SK-N-SH (cell line): ENCODE data around the gene NTS. TPM values are rescaled to one million over a fixed set of nuclear protein-coding genes. Genes with fewer than 3 reads are reported as not detected.

Experiments
- CTCF ChIA-PET: fragments of 300-600, 350-600 bp; formaldehyde crosslinking; extraction: SDS; loops from one replicate; lab custom pipeline; 2021; lab: Yijun Ruan, JAX
- POLR2A ChIA-PET: fragments of 350-600 bp; sonication (Branson Sonifier 250); formaldehyde crosslinking; extraction: SDS; loops from one replicate; lab custom pipeline; 2020; ENCODE audit warnings: antibody characterized with exemption, inconsistent platforms; lab: Yijun Ruan, JAX
- DNase-seq: peaks from one replicate; pipeline ENCODE4 v3.0.0; 2012
- H2AFZ ChIP-seq: fragments of 200-600 bp; sonication (generic); 2 replicates; pipeline ENCODE4 v1.8.1; 2016; ENCODE audit warnings: antibody characterized with exemption, mild to moderate bottlenecking, low read depth
- H3F3A ChIP-seq: fragments of 200-600 bp; sonication (generic); replicated peaks from 2 replicates; pipeline ENCODE3; 2016; ENCODE audit warnings: antibody characterized with exemption, mild to moderate bottlenecking; ENCODE audit not compliant: insufficient read depth
- H3K27ac ChIP-seq, 2 experiments: fragments of 200-500 bp in 1 of 2; fragments of 200-600 bp in 1 of 2; sonication (Bioruptor generic) in 1 of 2; sonication (generic), shearing (Covaris generic) in 1 of 2; 2 replicates each; pipeline versions ENCODE4 v1.5.1 to v1.6.1; 2014 to 2016; ENCODE audit warnings: low read depth in 2 of 2, inconsistent platforms in 1 of 2, low read length in 1 of 2, mild to moderate bottlenecking in 1 of 2, mixed read lengths in 1 of 2
- H3K27me3 ChIP-seq: fragments of 200-600 bp; sonication (generic), shearing (Covaris generic); 2 replicates; pipeline ENCODE4 v1.6.1; 2016; ENCODE audit warnings: mixed run types; ENCODE audit not compliant: insufficient read depth
- H3K36me3 ChIP-seq, 2 experiments: fragments of 200-500 bp in 1 of 2; fragments of 200-600 bp in 1 of 2; sonication (Bioruptor generic) in 1 of 2; sonication (generic) in 1 of 2; replicated peaks in 1 of 2; 2 replicates each; pipeline versions ENCODE3 to v1.5.1; 2014 to 2016; ENCODE audit warnings: low read length in 1 of 2, mild to moderate bottlenecking in 1 of 2; ENCODE audit not compliant: insufficient read depth in 2 of 2, control insufficient read depth in 1 of 2
- H3K4me1 ChIP-seq, 2 experiments: fragments of 200-500 bp in 1 of 2; fragments of 200-600 bp in 1 of 2; sonication (Bioruptor generic) in 1 of 2; sonication (generic), shearing (Covaris generic) in 1 of 2; 2 replicates each; pipeline versions ENCODE4 v1.5.1 to v1.6.1; 2014 to 2016; ENCODE audit warnings: low read depth in 1 of 2, low read length in 1 of 2, mixed run types in 1 of 2; ENCODE audit not compliant: insufficient read depth in 2 of 2, control insufficient read depth in 1 of 2
- H3K4me2 ChIP-seq: fragments of 200-600 bp; sonication (generic), shearing (Covaris generic); 2 replicates; pipeline ENCODE4 v1.6.1; 2017; ENCODE audit warnings: mixed run types
- H3K4me3 ChIP-seq, 2 experiments: fragments of 200-500 bp in 1 of 2; fragments of 200-600 bp in 1 of 2; sonication (Bioruptor generic) in 1 of 2; sonication (generic), shearing (Covaris generic) in 1 of 2; 2 replicates each; pipeline versions ENCODE4 v1.5.1 to v1.8.1; 2014 to 2016; ENCODE audit warnings: low read depth in 2 of 2, inconsistent platforms in 1 of 2, low read length in 1 of 2, mild to moderate bottlenecking in 1 of 2, mixed read lengths in 1 of 2, moderate library complexity in 1 of 2
- H3K79me2 ChIP-seq: fragments of 200-600 bp; sonication (generic); 2 replicates; pipeline ENCODE4 v1.8.1; 2017; ENCODE audit warnings: mild to moderate bottlenecking; ENCODE audit not compliant: insufficient read depth
- H3K9ac ChIP-seq: fragments of 200-600 bp; sonication (generic); 2 replicates; pipeline ENCODE4 v1.6.1; 2017; ENCODE audit warnings: mixed run types
- H3K9me2 ChIP-seq: fragments of 200-600 bp; sonication (generic); 2 replicates; pipeline ENCODE4 v1.6.1; 2017; ENCODE audit warnings: mixed run types
- H3K9me3 ChIP-seq: fragments of 200-600 bp; sonication (generic); 2 replicates; pipeline ENCODE4 v1.6.1; 2017; ENCODE audit warnings: mixed run types, mild to moderate bottlenecking, moderate library complexity
- H4K20me1 ChIP-seq: fragments of 200-600 bp; sonication (generic); 2 replicates; pipeline ENCODE4 v1.6.1; 2017; ENCODE audit warnings: mild to moderate bottlenecking, mixed run types; ENCODE audit not compliant: insufficient read depth
- CHD2 ChIP-seq: fragments of 150-350 bp; IDR thresholded peaks from 2 replicates; pipeline ENCODE4 v1.6.1; 2018; ENCODE audit warnings: low read length; ENCODE audit not compliant: partially characterized antibody
- ELF1 ChIP-seq: IDR thresholded peaks from 2 replicates; pipeline ENCODE4 v1.4.0; 2012
- EP300 ChIP-seq, 2 experiments: IDR thresholded peaks; 2 replicates each; pipeline versions ENCODE4 v1.4.0 to v1.6.1; 2012; ENCODE audit warnings: borderline replicate concordance in 1 of 2, low read depth in 1 of 2, low read length in 1 of 2
- EZH2phosphoT487 ChIP-seq: fragments of 200-600 bp; sonication (generic); IDR thresholded peaks from 2 replicates; pipeline ENCODE4 v1.6.1; 2017; ENCODE audit warnings: low read depth, mixed run types, mild to moderate bottlenecking, antibody characterized with exemption, moderate library complexity, borderline replicate concordance
- FOSL2 ChIP-seq: IDR thresholded peaks from 2 replicates; pipeline ENCODE4 v1.4.0; 2012; ENCODE audit warnings: low read depth, mild to moderate bottlenecking, moderate library complexity, borderline replicate concordance
- GABPA ChIP-seq: IDR thresholded peaks from 2 replicates; pipeline ENCODE4 v1.4.0; 2012; ENCODE audit warnings: low read depth, mild to moderate bottlenecking
- GATA2 ChIP-seq: sonication (generic); formaldehyde crosslinking; IDR thresholded peaks from 2 replicates; pipeline ENCODE4 v1.5.0; 2020; ENCODE audit warnings: mild to moderate bottlenecking, missing genetic modification reagents
- MEF2A ChIP-seq: IDR thresholded peaks from 2 replicates; pipeline ENCODE4 v1.4.0; 2012; ENCODE audit warnings: low read depth, borderline replicate concordance
- NFIC ChIP-seq: IDR thresholded peaks from 2 replicates; pipeline ENCODE4 v1.4.0; 2012; ENCODE audit warnings: borderline replicate concordance
- RFX5 ChIP-seq: IDR thresholded peaks from 2 replicates; pipeline ENCODE4 v1.6.1; 2012; ENCODE audit warnings: mild to moderate bottlenecking, improper control_type of control experiment, low read length
- RXRA ChIP-seq: IDR thresholded peaks from 2 replicates; pipeline ENCODE4 v1.4.0; 2012; ENCODE audit warnings: low read depth, mild to moderate bottlenecking, borderline replicate concordance
- TCF12 ChIP-seq: IDR thresholded peaks from 2 replicates; pipeline ENCODE4 v1.4.0; 2012
- TEAD4 ChIP-seq: IDR thresholded peaks from 2 replicates; pipeline ENCODE4 v1.4.0; 2012; ENCODE audit warnings: mild to moderate bottlenecking, borderline replicate concordance; ENCODE audit not compliant: insufficient read depth
- WGBS: methylation state at CpG from one replicate; pipeline ENCODE4 v1.1.6; 2017; ENCODE audit warnings: low lambda C conversion rate; 5-methylcytosine and 5-hydroxymethylcytosine counted together
- polyA plus RNA-seq, 3 experiments: library from polyadenylated mRNA; depleted of rRNA; stranded (reverse); fragments of >200 nt; gene quantifications; 2 replicates each; pipeline ENCODE4 v1.2.3, GENCODE V29; 2012
- TF ChIP-seq, protein P1 (sequence below): IDR thresholded peaks from 2 replicates; pipeline ENCODE4 v1.4.0; 2012; ENCODE audit warnings: low read depth
- TF ChIP-seq, protein P2 (sequence below): fragments of 200-600 bp; sonication (generic); IDR thresholded peaks from 2 replicates; pipeline ENCODE4 v1.6.1; 2017; ENCODE audit warnings: antibody characterized with exemption, mild to moderate bottlenecking, moderate library complexity
- TF ChIP-seq, protein P3 (sequence below): IDR thresholded peaks from 2 replicates; pipeline ENCODE4 v1.6.1; 2012; ENCODE audit warnings: mild to moderate bottlenecking, low read depth, low read length, moderate library complexity

NTS gene
- polyA plus RNA-seq, 1 of the 3 experiments (the other 2 are of a cell fraction) = 31.2 TPM

DNA sequence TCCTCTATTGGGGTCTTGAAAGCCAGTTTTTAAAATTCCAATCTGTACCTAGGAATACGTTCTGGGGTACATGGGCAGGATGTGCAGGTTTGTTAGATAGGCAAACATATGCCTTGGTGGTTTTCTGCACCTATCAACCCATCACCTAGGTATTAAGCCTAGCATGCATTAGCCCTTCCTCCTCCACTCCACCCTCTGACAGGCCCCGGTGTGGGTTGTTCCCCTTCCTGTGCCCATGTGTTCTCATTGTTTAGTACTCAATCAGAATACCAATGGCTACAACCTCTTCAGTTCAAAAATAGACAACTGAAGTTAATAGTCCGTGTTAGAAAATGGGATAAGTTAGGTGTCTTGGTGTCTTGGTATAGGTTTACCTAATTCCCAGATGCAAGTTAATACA lies 3.4 kb downstream of the NTS start:
- Histone ChIP-seq H3K36me3 (no peaks in the 10 kb centered on the region), H2AFZ (no peak overlapping the region), H3K27me3 (no peaks in the 10 kb centered on the region; the same call in 1 of the 2 replicates), H3K9ac (no peak overlapping the region), H3K4me2 (no peak overlapping the region), H3K4me1 (no peaks in the 10 kb centered on the region), H3K4me3 (no peak overlapping the region), H3K9me2 (no peaks in the 10 kb centered on the region), H3K9me3 (no peaks in the 10 kb centered on the region), H3K27ac (no peak overlapping the region), H3K79me2 (no peaks in the 10 kb centered on the region), H3F3A (no peaks in the 10 kb centered on the region), H4K20me1 (no peaks in the 10 kb centered on the region)
- no peak for DNase-seq
- WGBS = 48% methylated on average over 3 of the region's 3 CpGs
- TF ChIP-seq, protein P1, sequence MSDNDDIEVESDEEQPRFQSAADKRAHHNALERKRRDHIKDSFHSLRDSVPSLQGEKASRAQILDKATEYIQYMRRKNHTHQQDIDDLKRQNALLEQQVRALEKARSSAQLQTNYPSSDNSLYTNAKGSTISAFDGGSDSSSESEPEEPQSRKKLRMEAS = no peak
- TF ChIP-seq GABPA (no peak), MEF2A (no peak), TEAD4 (no peak), RFX5 (no peak), EZH2phosphoT487 (no peak), NFIC (no peak), FOSL2 (no peak), EP300 (IDR thresholded peaks at IDR 0.05; ENCODE audit: borderline replicate concordance in 1 of 2, low read depth in 1 of 2, low read length in 1 of 2) (no peak), GATA2 (no peak)
- CTCF ChIA-PET = interaction anchor here (1.5 to 1.6 kb wide), 2 partner anchors 10 to 22 kb away, joined by 3 to 7 read pairs; no protein-coding TSS in a partner anchor
- POLR2A ChIA-PET = no interaction called here

GRCh38 chr12:85883763-85884162 lies 9.7 kb downstream of the NTS start:
- H3K9ac ChIP-seq = no peak overlapping the region
- ChIA-PET POLR2A (no interaction called here), CTCF (interaction anchor here (1.3 to 5.6 kb wide), 5 partner anchors 12 to 415 kb away, joined by 3 to 21 read pairs (median 7); no protein-coding TSS in a partner anchor)
- H3K27me3 ChIP-seq = no peaks in the 10 kb centered on the region; the same call in 1 of the 2 replicates
- no peaks in the 10 kb centered on the region for H3K4me1 ChIP-seq
- H3K4me3 ChIP-seq = no peak overlapping the region
- no peaks in the 10 kb centered on the region for H4K20me1 ChIP-seq
- no peaks in the 10 kb centered on the region for H3F3A ChIP-seq
- no peaks in the 10 kb centered on the region for H3K36me3 ChIP-seq
- no peak for DNase-seq
- no peak for TF ChIP-seq CHD2
- TF ChIP-seq, protein P1 = no peak
- TF ChIP-seq, protein P2, sequence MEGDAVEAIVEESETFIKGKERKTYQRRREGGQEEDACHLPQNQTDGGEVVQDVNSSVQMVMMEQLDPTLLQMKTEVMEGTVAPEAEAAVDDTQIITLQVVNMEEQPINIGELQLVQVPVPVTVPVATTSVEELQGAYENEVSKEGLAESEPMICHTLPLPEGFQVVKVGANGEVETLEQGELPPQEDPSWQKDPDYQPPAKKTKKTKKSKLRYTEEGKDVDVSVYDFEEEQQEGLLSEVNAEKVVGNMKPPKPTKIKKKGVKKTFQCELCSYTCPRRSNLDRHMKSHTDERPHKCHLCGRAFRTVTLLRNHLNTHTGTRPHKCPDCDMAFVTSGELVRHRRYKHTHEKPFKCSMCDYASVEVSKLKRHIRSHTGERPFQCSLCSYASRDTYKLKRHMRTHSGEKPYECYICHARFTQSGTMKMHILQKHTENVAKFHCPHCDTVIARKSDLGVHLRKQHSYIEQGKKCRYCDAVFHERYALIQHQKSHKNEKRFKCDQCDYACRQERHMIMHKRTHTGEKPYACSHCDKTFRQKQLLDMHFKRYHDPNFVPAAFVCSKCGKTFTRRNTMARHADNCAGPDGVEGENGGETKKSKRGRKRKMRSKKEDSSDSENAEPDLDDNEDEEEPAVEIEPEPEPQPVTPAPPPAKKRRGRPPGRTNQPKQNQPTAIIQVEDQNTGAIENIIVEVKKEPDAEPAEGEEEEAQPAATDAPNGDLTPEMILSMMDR = no peak
- no peak for TF ChIP-seq ELF1
- no peak for TF ChIP-seq TCF12
- no peak for TF ChIP-seq RXRA
- no peak for TF ChIP-seq FOSL2
- TF ChIP-seq, protein P3, sequence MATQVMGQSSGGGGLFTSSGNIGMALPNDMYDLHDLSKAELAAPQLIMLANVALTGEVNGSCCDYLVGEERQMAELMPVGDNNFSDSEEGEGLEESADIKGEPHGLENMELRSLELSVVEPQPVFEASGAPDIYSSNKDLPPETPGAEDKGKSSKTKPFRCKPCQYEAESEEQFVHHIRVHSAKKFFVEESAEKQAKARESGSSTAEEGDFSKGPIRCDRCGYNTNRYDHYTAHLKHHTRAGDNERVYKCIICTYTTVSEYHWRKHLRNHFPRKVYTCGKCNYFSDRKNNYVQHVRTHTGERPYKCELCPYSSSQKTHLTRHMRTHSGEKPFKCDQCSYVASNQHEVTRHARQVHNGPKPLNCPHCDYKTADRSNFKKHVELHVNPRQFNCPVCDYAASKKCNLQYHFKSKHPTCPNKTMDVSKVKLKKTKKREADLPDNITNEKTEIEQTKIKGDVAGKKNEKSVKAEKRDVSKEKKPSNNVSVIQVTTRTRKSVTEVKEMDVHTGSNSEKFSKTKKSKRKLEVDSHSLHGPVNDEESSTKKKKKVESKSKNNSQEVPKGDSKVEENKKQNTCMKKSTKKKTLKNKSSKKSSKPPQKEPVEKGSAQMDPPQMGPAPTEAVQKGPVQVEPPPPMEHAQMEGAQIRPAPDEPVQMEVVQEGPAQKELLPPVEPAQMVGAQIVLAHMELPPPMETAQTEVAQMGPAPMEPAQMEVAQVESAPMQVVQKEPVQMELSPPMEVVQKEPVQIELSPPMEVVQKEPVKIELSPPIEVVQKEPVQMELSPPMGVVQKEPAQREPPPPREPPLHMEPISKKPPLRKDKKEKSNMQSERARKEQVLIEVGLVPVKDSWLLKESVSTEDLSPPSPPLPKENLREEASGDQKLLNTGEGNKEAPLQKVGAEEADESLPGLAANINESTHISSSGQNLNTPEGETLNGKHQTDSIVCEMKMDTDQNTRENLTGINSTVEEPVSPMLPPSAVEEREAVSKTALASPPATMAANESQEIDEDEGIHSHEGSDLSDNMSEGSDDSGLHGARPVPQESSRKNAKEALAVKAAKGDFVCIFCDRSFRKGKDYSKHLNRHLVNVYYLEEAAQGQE = no peak
- H3K9me3 ChIP-seq = no peaks in the 10 kb centered on the region
- H3K4me2 ChIP-seq = no peak overlapping the region
- no peaks in the 10 kb centered on the region for H3K79me2 ChIP-seq
- no peaks in the 10 kb centered on the region for H3K9me2 ChIP-seq
- H3K27ac ChIP-seq = no peak overlapping the region
- H2AFZ ChIP-seq = no peak overlapping the region
